RKO (cell line): ENCODE data around the gene PIEZO1.

Experiments used
- DNase-seq: peaks from one replicate; pipeline ENCODE4 v3.0.0-alpha.2; 2016; ENCODE audit warnings: low spot score

The PIEZO1 gene

GRCh38 chr16:88700636-88701482 lies 84.2 kb downstream of the PIEZO1 start:
- DNase-seq = peak; percentile 53

GRCh38 chr16:88700322-88700635 lies 84.7 kb downstream of the PIEZO1 start:
- DNase-seq = no peak

- DNase-seq = no peak
Observed at GRCh38 chr16:88699180-88699579, 85.8 kb downstream of the PIEZO1 start.

GRCh38 chr16:88698646-88699045 lies 86.4 kb downstream of the PIEZO1 start:
- no peak for DNase-seq

DNA sequence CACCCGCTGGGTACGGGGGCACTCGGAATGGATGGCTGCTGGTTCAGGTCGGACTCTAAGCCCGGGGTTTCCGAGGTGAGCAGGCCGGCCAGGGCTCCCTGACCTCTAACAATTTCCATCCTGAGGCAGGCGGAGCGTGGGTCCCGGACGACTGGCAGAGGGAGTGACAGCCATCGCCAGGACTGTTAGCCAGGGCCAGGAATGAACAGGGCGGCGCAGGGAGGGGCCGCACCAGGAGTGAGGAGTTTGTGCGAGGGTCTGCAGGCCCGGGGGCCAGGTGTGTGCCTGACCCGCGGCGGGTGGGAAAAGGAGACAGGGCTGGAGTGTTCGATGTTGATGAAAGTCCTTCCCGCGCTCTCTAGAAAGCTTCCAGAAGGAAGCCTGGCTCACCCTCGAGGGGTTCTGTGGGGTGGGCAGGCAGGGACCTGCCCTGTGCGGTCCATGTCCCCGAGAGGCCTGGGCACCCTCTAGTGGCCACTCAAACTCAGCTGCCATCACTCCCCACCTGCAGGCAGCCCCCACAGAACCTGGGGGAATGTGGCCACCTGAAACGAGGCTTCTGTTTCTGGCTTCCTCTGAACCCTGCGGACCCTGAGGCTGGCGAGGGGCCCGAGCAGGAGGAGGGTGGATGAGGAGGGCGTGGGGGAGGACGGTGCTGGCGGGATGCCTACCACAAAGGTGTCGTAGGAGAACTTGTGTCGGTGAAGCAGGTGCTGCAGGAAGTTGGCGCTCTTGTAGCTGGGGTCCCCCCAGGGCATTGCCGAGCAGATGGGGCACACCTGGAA lies 87.0 kb downstream of the PIEZO1 start:
- DNase-seq = no peak

DNA sequence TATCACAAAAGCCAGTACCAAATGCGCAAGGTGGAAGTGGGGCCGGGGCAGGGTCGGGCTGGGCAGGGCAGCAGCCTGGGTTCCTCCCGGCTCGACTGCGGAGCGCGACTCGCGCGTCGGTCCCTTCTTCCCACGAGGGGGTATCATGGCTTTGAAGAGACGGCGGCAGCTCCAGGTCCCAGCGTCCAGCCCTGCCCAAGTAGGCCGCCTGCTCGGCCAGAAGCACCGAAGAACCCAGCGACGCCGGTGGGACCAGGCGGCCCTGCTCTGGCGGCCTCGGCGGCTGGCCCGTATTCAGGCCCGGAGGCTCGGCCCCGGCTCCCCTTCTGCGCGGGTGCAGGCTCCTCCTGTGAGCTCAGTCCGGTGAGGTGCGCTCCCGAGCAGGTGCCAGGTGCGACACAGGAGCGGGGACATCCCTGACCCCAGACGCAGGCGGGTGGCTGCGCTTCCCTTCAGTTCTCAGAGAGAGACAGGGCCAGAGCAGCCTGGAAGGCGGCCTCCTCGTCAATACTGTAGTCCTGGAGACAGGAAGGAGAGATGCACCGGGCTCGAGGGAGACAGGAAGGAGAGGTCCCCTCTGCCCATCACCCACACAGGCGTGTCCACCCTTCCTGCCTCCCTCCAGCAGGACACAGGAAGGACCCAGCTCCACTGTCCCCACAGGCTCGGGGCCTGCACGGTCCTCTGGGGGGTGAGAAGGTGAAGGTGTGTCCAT lies 87.7 kb downstream of the PIEZO1 start:
- no peak for DNase-seq

GRCh38 chr16:88696441-88696840 lies 88.6 kb downstream of the PIEZO1 start:
- DNase-seq = no peak

DNA sequence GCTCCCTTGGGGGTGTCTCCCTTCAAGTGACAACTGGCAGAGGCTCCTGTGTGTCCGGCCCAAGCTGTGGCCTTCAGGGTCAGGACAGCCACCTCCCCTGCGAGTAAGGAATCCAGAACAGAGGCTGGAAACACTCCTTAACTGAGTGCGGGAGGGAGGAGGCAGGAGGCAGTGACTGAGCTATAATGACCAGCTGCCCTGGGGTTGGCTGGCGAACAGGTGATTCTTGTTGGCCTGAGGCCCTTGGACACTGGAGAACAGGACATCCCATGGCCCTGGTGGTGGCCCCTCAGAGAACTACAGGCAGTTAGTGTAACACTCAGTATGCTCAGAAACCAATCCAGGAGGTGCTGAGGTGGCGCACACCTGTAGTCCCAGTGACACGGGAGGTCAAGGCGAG lies 89.3 kb downstream of the PIEZO1 start:
- DNase-seq = no peak

- DNase-seq = no peak
Observed at GRCh38 chr16:88695218-88695617, 89.8 kb downstream of the PIEZO1 start.

GRCh38 chr16:88694221-88695087 lies 90.6 kb downstream of the PIEZO1 start:
- DNase-seq = no peak

GRCh38 chr16:88693420-88694177 lies 91.4 kb downstream of the PIEZO1 start:
- no peak for DNase-seq

DNA sequence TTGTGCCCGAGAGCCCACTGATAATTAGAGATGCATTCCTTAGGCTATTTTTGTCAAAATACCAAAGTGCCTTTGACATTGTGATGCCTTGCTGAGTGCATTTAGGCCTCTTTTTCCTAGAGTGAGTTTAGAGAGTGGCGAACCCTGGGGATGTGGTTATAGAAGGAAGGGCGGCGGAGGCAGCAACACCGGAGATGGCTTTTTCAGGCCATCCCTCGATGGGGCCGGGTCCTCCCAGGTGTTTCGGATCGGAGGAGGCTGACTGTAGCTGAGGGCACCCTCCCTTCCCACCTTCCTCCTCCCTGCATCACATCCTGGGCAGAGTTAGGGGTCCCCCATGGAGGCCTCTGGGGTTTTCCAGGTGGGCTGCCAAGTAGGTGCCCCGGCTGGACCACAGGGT lies 92.2 kb downstream of the PIEZO1 start:
- no peak for DNase-seq

- no peak for DNase-seq
Observed at GRCh38 chr16:88691924-88692560, 93.0 kb downstream of the PIEZO1 start.

GRCh38 chr16:88691129-88691813 lies 93.7 kb downstream of the PIEZO1 start:
- no peak for DNase-seq

- no peak for DNase-seq
Observed at GRCh38 chr16:88690341-88691128, 94.5 kb downstream of the PIEZO1 start.

DNA sequence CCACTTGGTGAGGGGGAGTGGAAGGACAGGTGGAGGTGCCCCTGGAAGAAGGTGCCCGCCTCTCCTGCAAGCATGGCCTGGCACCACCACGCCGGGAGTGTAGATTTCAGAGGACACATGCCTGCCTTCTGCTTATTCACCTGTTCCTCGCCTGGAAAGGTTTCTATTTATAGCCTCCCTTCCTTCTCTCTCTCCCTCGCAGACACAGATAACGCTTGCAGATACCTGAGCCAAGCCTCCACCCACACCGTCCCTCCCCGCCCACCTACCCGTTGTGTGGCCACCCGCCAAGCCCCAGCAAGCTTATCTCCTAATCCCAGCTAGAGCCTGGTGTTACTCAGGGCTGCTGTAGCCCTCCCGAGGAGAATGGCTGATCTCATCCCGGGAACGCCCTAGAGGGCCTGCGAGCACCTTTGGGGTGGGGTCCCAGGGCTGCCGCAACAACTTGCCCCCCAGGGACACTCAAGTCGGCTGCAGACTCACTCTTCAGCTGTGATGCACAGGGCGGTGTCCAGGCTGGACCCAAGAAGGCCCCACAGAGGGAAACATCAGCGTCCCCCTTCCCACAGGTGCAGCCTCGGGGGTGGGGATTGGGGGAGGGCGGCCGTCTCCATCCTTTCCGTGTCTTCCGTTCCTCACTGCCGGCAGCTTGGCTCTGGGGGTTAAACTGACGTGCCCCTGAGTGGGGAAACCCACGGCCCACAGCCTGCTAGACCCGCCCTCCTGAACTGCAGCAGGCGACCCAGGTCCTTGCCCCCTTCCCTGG lies 96.8 kb downstream of the PIEZO1 start:
- no peak for DNase-seq

DNA sequence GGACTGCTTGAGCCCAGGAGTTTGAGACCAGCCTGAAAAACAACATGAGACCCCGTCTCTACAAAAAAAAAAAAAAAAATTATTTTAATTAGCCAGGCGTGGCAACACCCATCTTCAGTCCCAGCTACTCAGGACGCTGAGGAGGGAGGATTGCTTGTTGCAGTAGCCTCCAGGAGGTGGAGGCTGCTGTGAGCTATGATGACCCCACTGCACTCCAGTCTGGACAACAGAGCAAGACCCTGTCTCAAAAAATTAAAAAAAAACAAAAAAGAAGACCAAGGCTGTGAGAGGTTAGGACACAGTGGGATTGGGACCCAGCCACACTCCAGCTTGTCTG lies 97.4 kb downstream of the PIEZO1 start:
- DNase-seq = no peak

- DNase-seq = no peak
Observed at GRCh38 chr16:88687254-88687576, 97.8 kb downstream of the PIEZO1 start.
